Natural killer cell treated with Interleukin-12 subunit alpha and Interleukin-12 subunit beta and Interleukin-15 and Interleukin-18, amount 100 ng/mL, for 72 hours (primary cell): ENCODE measurements around the gene PCCA. TPM values are rescaled to one million over a fixed set of nuclear protein-coding genes. Genes with fewer than 3 reads are reported as not detected.
A peak's percentile ranks its signal among the peaks of the same experiment; 100 is the strongest.

ENCODE experiments used
- ATAC-seq, 2 donors: fragments of 150-1000 bp; cut with Tn5 transposase in 1 of 2; sonication (Bioruptor Pico), chemical (Tn5 transposase) in 1 of 2; 2 replicates each; pipeline ENCODE4 v1.10.0; 2021
- DNase-seq: peaks from one replicate; pipeline ENCODE4 v3.0.0; 2022; ENCODE audit warnings: low spot score
- H3K27ac Mint-ChIP-seq, 2 donors: 1 replicate in 1 of 2; 2 replicates in 1 of 2; pipeline ENCODE4 v1.8.0; 2022; ENCODE audit warnings: mixed read lengths in 2 of 2, mild to moderate bottlenecking in 1 of 2, moderate library complexity in 1 of 2
- H3K27me3 Mint-ChIP-seq, 2 donors: 1 replicate in 1 of 2; 2 replicates in 1 of 2; pipeline ENCODE4 v1.8.0; 2022; ENCODE audit warnings: mixed read lengths in 2 of 2
- H3K36me3 Mint-ChIP-seq: one replicate; pipeline ENCODE4 v1.8.0; 2022; ENCODE audit warnings: mixed read lengths
- H3K4me1 Mint-ChIP-seq, 2 donors: 1 replicate in 1 of 2; 2 replicates in 1 of 2; pipeline ENCODE4 v1.8.0; 2022; ENCODE audit warnings: low read depth in 2 of 2, mixed read lengths in 2 of 2, mild to moderate bottlenecking in 1 of 2
- H3K4me3 Mint-ChIP-seq: one replicate; pipeline ENCODE4 v1.8.0; 2022; ENCODE audit warnings: mixed read lengths
- H3K9me3 Mint-ChIP-seq: 2 replicates; pipeline ENCODE4 v1.8.0; 2022; ENCODE audit warnings: mixed read lengths
- total RNA-seq, 2 donors: library from RNA; stranded (reverse); gene quantifications; one replicate each; pipeline ENCODE4 v1.2.3, GENCODE V29; 2022

PCCA gene
- total RNA-seq, 2 donors from 2014 or later = 9.1 to 27.1 TPM

DNA sequence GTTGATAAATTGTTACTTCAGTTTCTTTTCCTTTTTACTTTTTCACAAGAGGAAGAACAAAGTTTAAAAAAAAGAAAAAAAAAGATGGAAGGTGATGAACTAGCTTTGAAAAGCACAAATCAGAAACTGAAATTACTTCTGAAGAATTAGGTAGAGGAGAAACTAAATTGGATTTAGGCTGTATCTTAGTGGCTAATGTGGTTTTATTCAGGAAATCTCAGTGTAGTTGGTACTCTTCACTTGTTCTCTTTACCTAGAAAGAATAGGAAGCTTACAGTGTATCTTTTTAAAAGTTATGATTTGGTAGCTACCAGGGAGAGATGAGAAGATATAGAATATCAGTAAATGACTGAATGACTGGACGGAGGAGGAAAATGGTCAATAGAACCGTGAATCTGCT lies 252.0 kb downstream of the PCCA start:
- peak overlapping the region; percentile 13 to 14 for H3K27ac Mint-ChIP-seq

DNA sequence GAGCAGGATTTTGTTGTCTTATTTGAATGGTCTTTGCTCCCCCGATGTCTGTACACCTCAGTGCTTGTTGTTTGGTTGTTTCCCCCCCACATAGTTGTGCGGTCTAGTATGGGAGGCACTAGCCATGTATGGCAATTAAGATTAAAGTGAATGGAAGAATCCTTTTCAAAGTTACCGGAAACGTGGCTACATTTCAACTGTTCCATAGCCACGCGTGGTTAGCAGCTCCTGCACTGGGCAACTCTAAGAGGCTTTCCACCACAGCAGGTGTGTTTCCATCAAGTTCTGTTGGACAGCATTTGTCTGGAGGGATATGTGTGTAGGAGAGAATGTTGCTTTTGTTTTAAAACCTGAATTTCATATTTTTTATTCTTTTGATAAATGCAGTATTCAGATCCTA lies 252.4 kb downstream of the PCCA start:
- Mint-ChIP-seq H3K27me3 (no peaks in the 10 kb centered on the region), H3K4me1 (peaks cover 10 to 20% of the 10 kb centered on the region in 2 donors), H3K27ac (no peak overlapping the region), H3K36me3 (no peaks in the 10 kb centered on the region), H3K4me3 (peak overlapping the region; percentile 51), H3K9me3 (no peaks in the 10 kb centered on the region)
- no peak for DNase-seq
- ATAC-seq = no peak

More for the DNA sequence above, 252.0 kb downstream of the PCCA start:
- DNase-seq (no peak), ATAC-seq (no peak)
- Mint-ChIP-seq H3K36me3 (no peaks in the 10 kb centered on the region), H3K27me3 (no peaks in the 10 kb centered on the region), H3K9me3 (no peaks in the 10 kb centered on the region), H3K4me1 (peaks cover 10 to 20% of the 10 kb centered on the region in 2 donors), H3K4me3 (peak overlapping the region; percentile 51)

DNA sequence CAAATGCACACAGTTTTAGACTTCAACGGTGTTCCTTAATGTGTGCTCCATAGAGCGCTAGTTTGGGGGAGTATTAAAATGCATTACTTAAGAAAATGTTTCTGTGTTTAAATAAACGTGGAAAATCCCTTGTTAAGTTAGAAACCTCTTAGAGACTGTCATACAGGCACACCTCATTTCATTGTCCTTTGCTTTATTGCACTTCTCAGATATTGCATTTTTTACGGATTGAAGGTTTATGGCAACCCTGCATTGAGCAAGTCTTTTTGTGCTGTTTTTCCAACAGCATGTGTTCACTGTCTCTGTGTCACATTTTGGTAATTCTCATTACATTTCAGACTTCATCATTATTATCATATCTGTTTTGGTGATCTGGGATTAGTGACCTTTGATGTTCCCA lies 255.7 kb downstream of the PCCA start:
- no peaks in the 10 kb centered on the region for H3K9me3 Mint-ChIP-seq
- no peaks in the 10 kb centered on the region for H3K27me3 Mint-ChIP-seq
- H3K27ac Mint-ChIP-seq = no peak overlapping the region
- no peak for ATAC-seq
- H3K36me3 Mint-ChIP-seq = no peaks in the 10 kb centered on the region
- peaks cover 12 to 20% of the 10 kb centered on the region in 2 donors for H3K4me1 Mint-ChIP-seq
- H3K4me3 Mint-ChIP-seq = no peak overlapping the region
- DNase-seq = no peak

DNA sequence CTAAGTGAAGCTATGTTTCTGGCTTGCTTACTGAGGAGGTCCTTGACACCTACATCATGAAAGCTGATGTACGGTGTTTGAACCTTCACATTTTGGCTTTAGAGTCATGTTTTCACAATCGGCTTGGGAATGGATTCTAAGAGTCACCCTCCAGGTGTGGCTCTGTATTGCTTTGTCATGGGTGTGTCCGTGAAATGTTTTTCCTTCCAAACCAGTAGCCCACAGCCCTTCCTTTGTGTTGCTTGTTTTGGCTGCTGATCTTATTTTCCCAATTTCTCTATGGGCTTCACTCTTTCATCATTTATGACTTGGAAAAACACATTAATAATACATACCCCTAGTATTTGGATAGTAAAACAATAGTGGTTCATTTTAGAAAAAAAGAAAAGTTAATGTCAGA lies 259.1 kb downstream of the PCCA start:
- no peaks in the 10 kb centered on the region for H3K36me3 Mint-ChIP-seq
- H3K9me3 Mint-ChIP-seq = no peaks in the 10 kb centered on the region
- no peaks in the 10 kb centered on the region for H3K27me3 Mint-ChIP-seq
- DNase-seq (no peak), ATAC-seq (no peak)
- H3K27ac Mint-ChIP-seq = no peak overlapping the region
- peaks cover 0 to 2% of the 10 kb centered on the region in 2 donors for H3K4me1 Mint-ChIP-seq
- H3K4me3 Mint-ChIP-seq = no peak overlapping the region

GRCh38 chr13:100349594-100349993 lies 260.7 kb downstream of the PCCA start:
- no peaks in the 10 kb centered on the region for H3K27me3 Mint-ChIP-seq
- ATAC-seq = no peak
- H3K4me3 Mint-ChIP-seq = no peak overlapping the region

DNA sequence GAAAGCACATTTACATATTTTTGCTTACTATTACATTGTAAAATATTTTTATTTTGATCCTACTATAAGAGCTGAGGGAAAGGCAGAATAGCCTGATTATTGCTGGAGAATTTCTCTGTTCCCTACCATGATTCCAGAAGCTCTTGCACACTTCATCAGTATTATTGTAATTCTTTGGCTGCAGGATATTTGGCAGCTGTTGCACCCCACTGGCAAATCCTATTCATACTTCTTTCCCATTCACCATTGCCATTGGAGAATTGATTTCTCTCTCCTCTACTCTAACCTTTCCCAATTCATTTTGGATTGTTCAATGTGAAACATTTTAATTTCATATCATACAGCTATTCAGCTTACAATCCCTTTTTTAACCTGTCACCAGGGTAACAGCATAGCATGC lies 261.7 kb downstream of the PCCA start:
- Mint-ChIP-seq H3K4me3 (no peak overlapping the region), H3K9me3 (no peaks in the 10 kb centered on the region), H3K4me1 (peaks cover 0 to 2% of the 10 kb centered on the region in 2 donors), H3K27me3 (no peaks in the 10 kb centered on the region), H3K27ac (no peak overlapping the region), H3K36me3 (no peaks in the 10 kb centered on the region)
- no peak for DNase-seq
- ATAC-seq = no peak

More at GRCh38 chr13:100349594-100349993, 260.7 kb downstream of the PCCA start:
- DNase-seq = no peak
- peaks cover 0 to 2% of the 10 kb centered on the region in 2 donors for H3K4me1 Mint-ChIP-seq
- no peaks in the 10 kb centered on the region for H3K9me3 Mint-ChIP-seq
- no peaks in the 10 kb centered on the region for H3K36me3 Mint-ChIP-seq
- no peak overlapping the region for H3K27ac Mint-ChIP-seq

DNA sequence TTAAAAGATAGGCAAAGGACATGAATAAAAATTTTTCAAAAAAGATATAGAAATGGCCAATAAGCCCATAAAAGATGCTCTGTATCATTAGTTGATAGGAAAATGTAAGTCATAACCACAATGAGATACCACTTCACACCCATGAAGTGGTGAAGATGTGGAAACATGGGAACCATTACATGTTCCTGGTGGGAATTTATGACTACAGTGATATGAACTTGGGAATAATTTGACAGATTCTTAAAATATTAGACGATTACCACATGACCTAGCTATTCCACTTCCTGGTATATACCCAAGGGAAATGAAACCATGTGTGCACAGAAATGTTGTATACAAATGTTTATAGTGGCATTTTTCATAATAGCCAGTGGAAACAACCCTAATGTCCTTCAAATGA lies 267.5 kb downstream of the PCCA start:
- H3K4me1 Mint-ChIP-seq = no peaks in the 10 kb centered on the region
- no peaks in the 10 kb centered on the region for H3K9me3 Mint-ChIP-seq
- H3K36me3 Mint-ChIP-seq = peaks cover 6% of the 10 kb centered on the region
- no peak overlapping the region for H3K4me3 Mint-ChIP-seq
- H3K27me3 Mint-ChIP-seq = no peaks in the 10 kb centered on the region
- no peak overlapping the region for H3K27ac Mint-ChIP-seq
- ATAC-seq (no peak), DNase-seq (no peak)

DNA sequence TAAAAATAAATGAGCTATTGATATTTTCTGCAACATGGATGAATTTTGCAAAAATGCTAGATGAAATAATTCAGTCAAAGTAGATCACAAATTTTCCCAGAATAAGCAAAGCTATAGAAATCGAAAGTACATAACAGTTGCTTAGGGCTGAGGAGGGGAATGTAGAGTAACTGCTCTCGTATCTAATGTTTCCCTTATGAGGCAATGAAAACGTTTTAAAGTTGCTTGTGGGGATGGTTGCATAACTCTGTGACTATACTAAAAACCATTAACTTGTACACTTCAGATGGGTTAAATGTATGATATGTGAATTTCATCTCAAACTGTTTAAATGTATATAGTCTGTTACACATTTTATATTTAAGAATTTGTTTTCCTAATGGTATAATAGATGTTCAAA lies 268.0 kb downstream of the PCCA start:
- Mint-ChIP-seq H3K9me3 (no peaks in the 10 kb centered on the region), H3K27ac (no peak overlapping the region), H3K4me3 (no peak overlapping the region), H3K36me3 (peaks cover 6% of the 10 kb centered on the region), H3K4me1 (no peaks in the 10 kb centered on the region), H3K27me3 (no peaks in the 10 kb centered on the region)
- DNase-seq (no peak), ATAC-seq (no peak)

- Mint-ChIP-seq H3K27ac (no peak overlapping the region), H3K36me3 (peaks cover 6% of the 10 kb centered on the region), H3K4me3 (no peak overlapping the region), H3K4me1 (no peaks in the 10 kb centered on the region), H3K9me3 (no peaks in the 10 kb centered on the region), H3K27me3 (no peaks in the 10 kb centered on the region)
- no peak for ATAC-seq
- DNase-seq = no peak
These were observed 268.9 kb downstream of the PCCA start for GRCh38 chr13:100357764-100358163.

DNA sequence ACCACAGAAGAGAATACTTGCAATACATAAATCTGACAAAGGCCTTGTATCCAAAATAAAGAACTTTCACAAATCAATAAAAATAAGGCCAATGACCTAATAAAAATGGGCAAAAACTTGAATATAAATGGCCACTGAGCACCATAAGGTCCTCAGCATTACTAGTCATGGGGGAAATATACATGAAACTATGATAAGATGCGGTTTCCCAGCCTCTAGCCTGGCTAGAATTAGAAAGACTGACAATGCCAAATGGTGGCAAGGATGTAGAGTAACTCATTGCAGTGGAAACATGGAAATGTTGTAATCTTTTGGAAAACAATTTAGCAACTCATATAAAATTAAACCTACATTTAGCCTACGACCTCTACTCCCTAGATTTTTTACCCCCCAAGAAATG lies 272.6 kb downstream of the PCCA start:
- Mint-ChIP-seq H3K27ac (no peak overlapping the region), H3K27me3 (no peaks in the 10 kb centered on the region), H3K4me3 (no peak overlapping the region), H3K4me1 (peaks cover 0 to 14% of the 10 kb centered on the region in 2 donors), H3K36me3 (peaks cover 6% of the 10 kb centered on the region), H3K9me3 (no peaks in the 10 kb centered on the region)
- no peak for ATAC-seq
- DNase-seq = no peak

GRCh38 chr13:100362371-100362770 lies 273.5 kb downstream of the PCCA start:
- no peaks in the 10 kb centered on the region for H3K9me3 Mint-ChIP-seq
- no peak overlapping the region for H3K27ac Mint-ChIP-seq
- no peak overlapping the region for H3K4me3 Mint-ChIP-seq
- DNase-seq = no peak
- H3K27me3 Mint-ChIP-seq = no peaks in the 10 kb centered on the region
- H3K36me3 Mint-ChIP-seq = peaks cover 6% of the 10 kb centered on the region
- peaks cover 0 to 15% of the 10 kb centered on the region in 2 donors for H3K4me1 Mint-ChIP-seq
- no peak for ATAC-seq

DNA sequence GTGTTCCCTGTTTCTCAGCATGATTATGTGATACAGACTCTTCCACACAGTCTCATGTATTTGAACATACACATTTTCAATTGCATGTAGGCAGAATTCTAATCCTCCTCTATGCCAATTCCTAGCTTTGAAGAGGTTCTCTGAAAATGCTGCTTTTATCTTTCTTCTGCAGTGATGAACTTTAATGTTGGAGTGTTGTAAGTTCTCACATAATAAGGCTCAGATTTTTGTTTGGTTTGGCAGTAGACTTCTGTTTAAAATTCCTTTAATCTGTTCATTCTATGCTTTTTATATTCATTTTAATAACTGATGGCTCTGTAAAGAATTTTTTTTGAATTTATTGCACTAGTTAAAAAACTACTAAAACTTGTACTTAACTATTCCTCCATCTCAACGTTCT lies 273.9 kb downstream of the PCCA start:
- H3K4me1 Mint-ChIP-seq = peaks cover 0 to 15% of the 10 kb centered on the region in 2 donors
- H3K27ac Mint-ChIP-seq = no peak overlapping the region
- H3K9me3 Mint-ChIP-seq = no peaks in the 10 kb centered on the region
- ATAC-seq (no peak), DNase-seq (no peak)
- H3K4me3 Mint-ChIP-seq = no peak overlapping the region
- H3K36me3 Mint-ChIP-seq = peaks cover 6% of the 10 kb centered on the region
- H3K27me3 Mint-ChIP-seq = no peaks in the 10 kb centered on the region

DNA sequence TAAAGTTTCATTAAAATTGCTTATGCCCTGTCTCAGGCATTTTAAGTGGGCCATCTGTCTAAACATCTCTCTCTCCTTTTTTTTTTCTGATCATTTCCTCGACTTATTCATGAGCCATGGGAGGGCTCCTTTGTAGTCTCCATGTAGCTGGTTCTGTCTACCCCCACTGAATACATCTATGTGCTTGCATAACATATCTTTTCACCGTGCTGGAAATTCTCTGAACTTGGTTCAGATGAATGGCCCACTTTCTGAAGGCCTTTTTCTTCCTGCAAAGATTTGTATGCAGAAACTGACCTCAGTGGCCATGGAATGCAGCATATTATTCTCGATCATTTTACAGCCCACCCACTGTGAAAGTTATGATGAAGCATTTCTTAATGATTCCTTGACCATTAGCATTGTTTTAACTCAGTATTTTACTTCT lies 274.4 kb downstream of the PCCA start:
- no peak for DNase-seq
- Mint-ChIP-seq H3K36me3 (peaks cover 1% of the 10 kb centered on the region), H3K4me1 (peaks cover 0 to 15% of the 10 kb centered on the region in 2 donors), H3K9me3 (no peaks in the 10 kb centered on the region), H3K4me3 (no peak overlapping the region), H3K27me3 (no peaks in the 10 kb centered on the region), H3K27ac (no peak overlapping the region)
- no peak for ATAC-seq

GRCh38 chr13:100363874-100364273 lies 275.0 kb downstream of the PCCA start:
- no peak for DNase-seq
- no peak for ATAC-seq
- Mint-ChIP-seq H3K36me3 (no peaks in the 10 kb centered on the region), H3K9me3 (no peaks in the 10 kb centered on the region), H3K27ac (no peak overlapping the region), H3K4me3 (no peak overlapping the region), H3K27me3 (no peaks in the 10 kb centered on the region), H3K4me1 (peaks cover 0 to 15% of the 10 kb centered on the region in 2 donors)

- H3K9me3 Mint-ChIP-seq = no peaks in the 10 kb centered on the region
- ATAC-seq = no peak
- H3K4me1 Mint-ChIP-seq = peaks cover 0 to 15% of the 10 kb centered on the region in 2 donors
- H3K27me3 Mint-ChIP-seq = no peaks in the 10 kb centered on the region
- no peak overlapping the region for H3K4me3 Mint-ChIP-seq
- H3K36me3 Mint-ChIP-seq = no peaks in the 10 kb centered on the region
- DNase-seq = no peak
- H3K27ac Mint-ChIP-seq = no peak overlapping the region
These were observed 275.7 kb downstream of the PCCA start for GRCh38 chr13:100364591-100364990.
